ENCODE measurements around the gene MTM1. TPM values are rescaled to one million over a fixed set of nuclear protein-coding genes. Genes with fewer than 3 reads are reported as not detected.

Gene MTM1
- total RNA-seq, 1 donor = 10.8 TPM

DNA sequence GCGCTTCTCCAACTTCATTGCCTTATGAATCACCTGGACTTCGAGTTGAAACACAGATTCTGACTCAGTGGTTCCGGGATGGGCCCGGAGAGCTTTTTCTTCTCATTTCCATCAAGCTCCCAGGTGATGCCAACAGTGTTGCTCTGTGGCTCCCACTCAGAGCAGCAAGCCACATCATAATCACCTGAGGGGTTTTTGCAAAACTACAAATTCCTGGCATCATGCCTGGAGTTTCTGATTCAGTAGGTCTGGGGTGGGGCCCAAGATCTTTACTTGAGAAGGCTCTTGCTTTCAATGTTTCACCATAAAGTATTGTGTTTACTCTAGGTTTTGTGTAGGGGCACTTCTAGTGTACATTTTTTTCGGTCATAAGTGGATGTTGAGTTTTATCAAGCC lies 7.0 kb downstream of the MTM1 start:
- TF ChIP-seq, protein P1, sequence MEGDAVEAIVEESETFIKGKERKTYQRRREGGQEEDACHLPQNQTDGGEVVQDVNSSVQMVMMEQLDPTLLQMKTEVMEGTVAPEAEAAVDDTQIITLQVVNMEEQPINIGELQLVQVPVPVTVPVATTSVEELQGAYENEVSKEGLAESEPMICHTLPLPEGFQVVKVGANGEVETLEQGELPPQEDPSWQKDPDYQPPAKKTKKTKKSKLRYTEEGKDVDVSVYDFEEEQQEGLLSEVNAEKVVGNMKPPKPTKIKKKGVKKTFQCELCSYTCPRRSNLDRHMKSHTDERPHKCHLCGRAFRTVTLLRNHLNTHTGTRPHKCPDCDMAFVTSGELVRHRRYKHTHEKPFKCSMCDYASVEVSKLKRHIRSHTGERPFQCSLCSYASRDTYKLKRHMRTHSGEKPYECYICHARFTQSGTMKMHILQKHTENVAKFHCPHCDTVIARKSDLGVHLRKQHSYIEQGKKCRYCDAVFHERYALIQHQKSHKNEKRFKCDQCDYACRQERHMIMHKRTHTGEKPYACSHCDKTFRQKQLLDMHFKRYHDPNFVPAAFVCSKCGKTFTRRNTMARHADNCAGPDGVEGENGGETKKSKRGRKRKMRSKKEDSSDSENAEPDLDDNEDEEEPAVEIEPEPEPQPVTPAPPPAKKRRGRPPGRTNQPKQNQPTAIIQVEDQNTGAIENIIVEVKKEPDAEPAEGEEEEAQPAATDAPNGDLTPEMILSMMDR (IDR thresholded peaks at IDR 0.05; ENCODE audit: insufficient read depth, low read length) = no peak
- H3K4me3 ChIP-seq (ENCODE audit: low read depth, low read length) = no peak overlapping the region
- DNase-seq (ENCODE audit: low read depth) = peak; percentile 49

DNA sequence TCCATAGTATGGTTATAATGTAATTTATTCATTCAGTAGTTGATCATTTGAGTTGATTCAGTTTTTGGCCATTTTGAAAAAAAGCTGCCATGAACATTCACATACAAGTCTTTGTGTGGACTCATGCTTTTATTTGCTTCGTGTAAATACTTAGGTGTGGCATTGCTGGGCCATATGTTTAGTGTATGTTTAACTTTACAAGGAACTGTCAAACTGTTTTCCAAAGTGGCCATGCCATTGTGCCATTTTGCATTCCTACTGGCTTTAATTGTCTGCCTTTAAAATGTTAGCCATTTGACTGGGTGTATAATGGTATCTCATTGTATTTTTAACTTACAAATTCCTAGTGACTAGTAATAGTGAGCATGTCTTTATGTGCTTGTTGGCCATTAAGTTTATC lies 8.8 kb downstream of the MTM1 start:
- no peak for DNase-seq (ENCODE audit: low read depth)
- no peak overlapping the region for H3K4me3 ChIP-seq (ENCODE audit: low read depth, low read length)
- TF ChIP-seq, protein P1 (IDR thresholded peaks at IDR 0.05; ENCODE audit: insufficient read depth, low read length) = no peak

DNA sequence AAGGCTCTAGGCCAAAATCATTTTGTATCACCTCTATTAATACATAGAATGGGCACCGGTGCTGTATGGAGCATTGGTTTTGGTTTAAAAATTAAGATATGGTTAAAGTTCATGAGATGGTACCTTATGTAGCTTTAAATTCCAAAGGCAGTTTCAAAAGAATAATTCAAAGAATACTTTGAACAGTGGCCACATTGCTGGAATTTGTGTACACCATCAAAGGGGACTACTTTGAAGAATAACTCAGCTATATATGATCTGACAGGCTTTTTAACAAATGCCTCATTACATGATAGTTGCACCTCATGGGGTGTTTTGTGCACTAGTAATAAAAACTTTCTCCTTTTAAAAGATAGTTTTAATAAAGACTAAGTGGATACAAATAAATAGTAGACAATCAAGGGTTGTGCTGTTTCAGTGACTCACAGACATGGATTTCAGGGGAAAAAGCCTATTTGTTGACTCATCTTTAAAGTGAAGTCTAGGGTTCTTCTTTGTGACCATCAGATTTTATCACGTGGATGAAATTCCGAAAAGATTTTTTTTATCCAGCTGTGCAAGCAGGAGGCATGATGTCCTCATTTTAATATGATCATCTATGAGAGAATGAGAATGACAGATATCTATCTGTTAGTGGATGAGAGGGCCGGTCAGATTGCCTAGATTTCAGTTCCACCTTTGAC lies 12.8 kb downstream of the MTM1 start:
- DNase-seq (ENCODE audit: low read depth) = peak; percentile 70

DNA sequence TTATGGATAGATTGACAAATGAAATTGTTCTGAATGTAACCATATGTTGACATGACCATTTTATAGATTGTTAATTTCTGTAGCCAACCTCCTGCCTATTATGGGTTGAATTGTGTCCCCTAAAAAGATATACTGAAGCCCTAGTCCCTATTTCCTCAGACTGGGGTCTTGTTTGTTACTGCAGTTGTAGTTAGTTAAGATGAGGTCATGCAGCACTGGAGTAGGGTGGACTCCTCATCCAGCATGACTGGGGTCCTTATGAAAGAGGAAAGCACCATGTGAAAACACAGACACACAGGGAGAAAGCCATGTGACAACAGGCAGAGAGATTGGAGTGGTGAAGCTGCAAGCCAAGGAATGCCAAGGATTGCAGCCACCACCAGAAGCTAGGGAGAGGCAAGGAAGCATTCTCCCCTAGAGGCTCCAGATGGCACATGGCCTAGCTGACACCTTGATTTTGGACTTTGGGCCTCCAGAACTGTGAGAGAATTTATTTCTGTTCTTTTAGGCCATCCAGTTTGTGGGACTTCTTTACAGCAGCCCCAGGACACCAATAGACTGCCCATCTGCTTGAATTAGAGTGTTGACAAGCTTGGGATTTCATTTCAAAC lies 14.0 kb downstream of the MTM1 start:
- TF ChIP-seq, protein P1 (IDR thresholded peaks at IDR 0.05; ENCODE audit: insufficient read depth, low read length) = no peak
- H3K4me3 ChIP-seq (ENCODE audit: low read depth, low read length) = no peak overlapping the region
- no peak for DNase-seq (ENCODE audit: low read depth)

More for the DNA sequence above, 12.8 kb downstream of the MTM1 start:
- no peak overlapping the region for H3K4me3 ChIP-seq (ENCODE audit: low read depth, low read length)
- TF ChIP-seq, protein P1 (IDR thresholded peaks at IDR 0.05; ENCODE audit: insufficient read depth, low read length) = no peak

DNA sequence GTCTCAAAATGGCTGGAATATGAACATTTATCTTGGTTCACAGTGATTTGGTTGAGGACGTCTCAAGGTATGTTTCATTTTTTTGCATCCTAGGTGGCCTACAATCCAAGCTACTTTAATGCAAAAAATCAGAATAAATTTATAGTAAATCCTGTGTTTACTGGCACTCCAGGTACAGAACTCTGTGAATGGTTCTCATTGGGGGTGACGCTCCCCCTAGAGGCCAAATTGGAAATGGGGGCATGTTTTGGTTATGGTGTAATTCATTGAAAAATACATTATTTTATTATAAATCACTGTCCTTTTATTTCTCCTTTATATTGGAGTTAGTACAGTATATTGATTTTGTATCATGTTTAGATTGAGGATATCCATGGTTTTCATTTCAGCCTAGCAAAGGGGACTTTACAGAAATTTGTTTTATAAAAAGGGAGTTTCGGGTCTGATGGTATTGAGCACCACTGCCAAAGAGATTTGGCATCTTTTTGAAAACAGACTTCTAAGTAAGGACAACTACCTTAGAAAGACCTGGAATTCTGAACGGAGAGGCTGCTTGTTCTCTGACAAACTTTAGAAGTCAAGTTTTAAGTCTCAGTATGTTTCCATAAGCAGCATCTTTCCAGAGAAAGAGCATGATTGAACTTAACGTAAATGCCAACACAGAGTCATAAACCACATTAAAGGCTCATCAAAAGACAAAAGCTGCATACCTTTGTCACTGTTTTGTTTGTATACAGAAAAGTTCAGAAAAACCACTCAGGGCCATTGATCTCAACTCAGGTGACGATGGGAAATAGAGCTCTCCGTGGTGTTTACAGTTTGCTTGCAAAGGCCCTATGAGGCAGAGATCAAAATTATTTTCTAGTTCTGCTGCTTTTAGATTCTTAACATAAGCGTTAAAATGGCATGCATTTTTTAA lies 19.4 kb downstream of the MTM1 start:
- DNase-seq (ENCODE audit: low read depth) = peak; percentile 46

DNA sequence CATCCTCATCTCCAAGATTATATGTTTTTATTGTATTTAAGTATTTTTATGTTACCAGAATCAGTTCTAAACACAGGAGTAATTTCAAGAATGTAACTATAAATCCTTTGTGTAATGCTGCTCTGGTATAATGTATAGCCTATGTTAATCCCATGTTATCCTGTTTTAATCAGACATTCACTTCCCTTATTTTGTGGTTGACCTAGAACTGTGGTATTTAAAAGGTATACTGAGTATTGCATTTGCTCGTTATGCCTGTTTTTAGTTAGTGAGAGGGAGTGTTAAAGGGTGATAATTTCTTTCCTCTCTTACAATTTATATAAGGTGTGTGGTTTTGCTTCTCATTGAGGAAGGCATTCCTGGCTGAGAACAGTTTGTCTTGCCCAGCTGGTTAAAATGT lies 26.2 kb downstream of the MTM1 start:
- no peak overlapping the region for H3K4me3 ChIP-seq (ENCODE audit: low read depth, low read length)
- DNase-seq (ENCODE audit: low read depth) = no peak
- TF ChIP-seq, protein P1 (IDR thresholded peaks at IDR 0.05; ENCODE audit: insufficient read depth, low read length) = no peak

More for the DNA sequence above, 19.4 kb downstream of the MTM1 start:
- no peak overlapping the region for H3K4me3 ChIP-seq (ENCODE audit: low read depth, low read length)
- TF ChIP-seq, protein P1 (IDR thresholded peaks at IDR 0.05; ENCODE audit: insufficient read depth, low read length) = peak; percentile 73

All from fibroblast of the aortic adventitia (primary cell).